GM04504 (cell line): ENCODE measurements around the gene LYAR.
A peak's percentile ranks its signal among the peaks of the same experiment; 100 is the strongest.
"Not testable (repeated sequence)": the region's sequence is repeated elsewhere in the genome, so short reads cannot be mapped to it uniquely, and the experiment has no call there.

Source experiments
- DNase-seq: peaks from one replicate; pipeline ENCODE4 v3.0.0-alpha.2; 2012; ENCODE audit warnings: low read depth

Gene LYAR

DNA sequence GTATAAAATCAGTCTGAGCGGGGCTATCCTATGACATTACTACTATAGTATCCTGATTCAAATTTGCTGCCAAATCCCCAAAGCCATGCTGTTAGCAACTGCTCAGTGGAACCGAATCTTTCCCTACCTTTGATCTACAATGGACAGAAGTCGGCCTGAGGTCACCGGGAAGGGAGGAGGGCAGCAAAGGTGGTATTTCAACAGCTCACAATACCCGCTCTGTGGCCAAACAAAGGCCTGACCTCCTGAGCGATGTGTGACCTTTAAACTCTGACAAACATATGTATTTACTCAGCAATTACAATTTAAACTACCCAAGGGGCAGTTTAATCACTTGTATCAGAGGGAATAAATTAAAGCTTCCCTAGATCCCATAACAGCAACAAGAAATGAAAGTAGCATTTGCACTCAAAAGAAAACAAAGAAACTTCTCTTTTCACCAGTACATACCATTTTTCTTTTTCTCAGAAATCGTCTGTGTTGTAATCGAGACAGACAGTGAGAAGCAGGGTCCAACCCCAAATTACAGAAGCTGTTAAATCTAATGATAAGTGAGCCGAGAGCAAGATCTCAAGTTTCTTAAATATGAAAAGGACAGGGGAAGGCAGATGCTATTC is 30.4 kb downstream of the LYAR start:
- DNase-seq, result no peak

DNA sequence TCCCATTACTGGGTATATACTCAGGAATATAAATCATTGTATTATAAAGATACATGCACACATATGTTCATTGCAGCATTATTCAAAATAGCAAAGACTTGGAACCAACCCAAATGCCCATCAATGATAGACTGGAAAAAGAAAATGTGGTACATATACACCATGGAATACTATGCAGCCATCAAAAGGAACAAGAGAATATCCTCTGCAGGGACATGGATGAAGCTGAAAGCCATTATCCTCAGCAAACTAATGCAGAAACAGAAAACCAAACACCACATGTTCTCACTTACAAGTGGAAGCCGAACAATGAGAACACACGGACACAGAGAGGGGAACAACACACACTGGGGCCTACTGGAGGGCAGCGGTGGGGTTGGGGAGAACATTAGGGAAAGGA is 32.2 kb downstream of the LYAR start:
- DNase-seq, result not testable (repeated sequence)

DNA sequence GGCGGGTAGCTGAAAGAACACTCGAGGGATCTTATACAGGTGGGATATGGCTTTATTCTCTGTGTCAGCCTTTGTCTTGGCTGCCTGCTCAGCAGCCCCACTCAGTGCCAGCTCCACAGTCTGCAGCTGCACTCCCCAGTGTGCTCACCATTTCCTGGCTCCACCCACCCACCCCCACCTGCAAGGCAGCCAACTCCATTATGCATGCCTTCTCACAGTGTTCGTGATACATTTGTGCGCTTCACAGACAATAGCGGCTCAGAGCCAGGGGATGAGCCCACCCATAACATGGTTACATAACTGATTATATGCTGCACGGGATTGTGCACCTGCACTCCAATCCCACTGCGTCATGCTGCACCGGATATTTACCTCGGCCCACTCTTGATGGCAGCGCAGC is 33.2 kb downstream of the LYAR start:
- DNase-seq, result no peak

DNA sequence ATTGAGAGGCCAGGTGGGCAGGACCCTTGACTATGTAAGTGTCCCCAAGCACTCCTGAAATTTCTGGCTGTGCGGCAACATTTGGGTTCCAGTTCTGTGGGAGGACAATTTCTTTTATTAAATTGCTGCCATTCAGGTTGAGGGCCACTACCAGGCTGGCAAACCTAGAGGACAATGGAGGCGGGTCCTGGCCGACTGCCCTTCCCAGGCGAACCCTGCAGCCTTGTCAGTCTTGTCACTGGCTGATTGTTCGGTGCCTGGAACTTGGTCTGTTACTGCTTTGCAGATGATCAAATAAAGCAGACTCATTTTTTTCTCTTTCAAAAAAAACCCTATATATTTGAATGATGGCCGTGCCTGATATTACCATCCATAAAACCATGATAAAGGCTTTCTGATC is 35.3 kb downstream of the LYAR start:
- no peak for DNase-seq

DNA sequence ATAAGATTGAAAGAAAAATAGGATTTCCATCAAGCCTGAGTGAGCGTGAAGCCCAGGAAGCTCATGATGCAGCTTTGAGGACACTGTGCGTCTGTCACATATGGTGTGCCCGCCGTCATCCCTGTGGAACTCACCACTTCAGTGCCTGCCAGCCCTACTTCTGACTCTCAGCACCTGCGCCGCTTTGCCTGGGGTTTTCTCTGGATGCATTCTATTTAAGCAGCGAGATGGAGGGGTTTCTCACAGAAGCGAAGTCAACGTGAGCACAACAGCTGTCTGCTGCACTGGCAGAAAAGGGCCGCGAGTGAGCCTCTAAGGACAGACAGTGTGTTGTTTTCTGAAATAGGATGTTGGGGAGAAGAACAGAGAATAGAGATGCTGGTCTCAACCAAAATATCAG is 35.8 kb downstream of the LYAR start:
- DNase-seq, result no peak

DNA sequence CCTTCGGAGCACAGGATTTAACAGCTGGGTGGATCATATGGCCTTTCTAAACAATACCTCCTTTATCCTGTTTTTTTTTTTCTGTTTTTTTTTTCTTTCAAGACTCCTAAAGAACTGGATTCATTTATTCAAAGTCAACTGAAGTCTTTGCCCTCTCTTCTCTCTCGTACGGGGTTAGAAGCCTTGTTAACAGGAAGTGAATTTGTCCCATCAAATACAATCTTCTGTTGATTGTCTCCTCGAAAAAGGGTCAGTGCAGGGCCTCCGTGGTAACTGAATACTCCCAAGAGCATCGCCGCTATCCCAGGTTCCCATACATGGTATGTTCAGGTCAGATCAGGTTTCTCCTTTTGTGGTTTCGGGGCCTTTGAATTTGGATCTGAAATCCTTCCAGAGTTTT is 40.1 kb downstream of the LYAR start:
- no peak for DNase-seq

DNA sequence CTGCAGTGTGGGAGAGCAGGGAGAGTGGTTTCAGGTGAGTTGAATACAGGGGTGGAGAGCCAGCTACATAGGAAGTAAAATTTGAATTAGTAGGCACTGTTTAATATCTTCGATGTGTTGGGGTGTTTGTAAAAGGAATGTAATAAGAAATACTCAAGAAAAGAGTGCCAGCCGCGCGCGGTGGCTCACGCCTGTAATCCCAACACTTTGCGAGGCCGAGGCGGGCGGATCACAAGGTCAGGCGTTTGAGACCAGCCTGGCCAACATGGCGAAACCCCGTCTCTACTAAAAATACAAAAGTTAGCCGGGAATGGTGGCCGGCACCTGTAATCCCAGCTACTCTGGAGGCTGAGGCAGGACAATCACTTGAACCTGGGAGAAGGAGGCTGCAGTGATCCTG is 40.6 kb downstream of the LYAR start:
- DNase-seq, result not testable (repeated sequence)

DNA sequence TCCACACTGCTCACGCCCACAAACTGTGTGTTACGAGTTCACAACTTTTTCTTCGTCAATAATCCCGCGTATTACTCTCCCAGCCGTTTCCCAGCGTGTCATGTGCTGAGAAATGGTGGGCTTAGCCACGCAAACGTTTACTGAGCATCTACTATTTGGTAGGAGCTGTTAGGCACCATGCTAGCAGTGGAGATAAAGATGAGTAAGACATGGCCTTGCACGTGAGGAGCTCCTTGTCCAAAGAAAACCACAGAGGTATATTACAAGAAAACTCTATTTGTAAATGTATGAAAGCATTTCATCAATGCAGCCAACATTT is 41.1 kb downstream of the LYAR start:
- peak; percentile 3 for DNase-seq

DNA sequence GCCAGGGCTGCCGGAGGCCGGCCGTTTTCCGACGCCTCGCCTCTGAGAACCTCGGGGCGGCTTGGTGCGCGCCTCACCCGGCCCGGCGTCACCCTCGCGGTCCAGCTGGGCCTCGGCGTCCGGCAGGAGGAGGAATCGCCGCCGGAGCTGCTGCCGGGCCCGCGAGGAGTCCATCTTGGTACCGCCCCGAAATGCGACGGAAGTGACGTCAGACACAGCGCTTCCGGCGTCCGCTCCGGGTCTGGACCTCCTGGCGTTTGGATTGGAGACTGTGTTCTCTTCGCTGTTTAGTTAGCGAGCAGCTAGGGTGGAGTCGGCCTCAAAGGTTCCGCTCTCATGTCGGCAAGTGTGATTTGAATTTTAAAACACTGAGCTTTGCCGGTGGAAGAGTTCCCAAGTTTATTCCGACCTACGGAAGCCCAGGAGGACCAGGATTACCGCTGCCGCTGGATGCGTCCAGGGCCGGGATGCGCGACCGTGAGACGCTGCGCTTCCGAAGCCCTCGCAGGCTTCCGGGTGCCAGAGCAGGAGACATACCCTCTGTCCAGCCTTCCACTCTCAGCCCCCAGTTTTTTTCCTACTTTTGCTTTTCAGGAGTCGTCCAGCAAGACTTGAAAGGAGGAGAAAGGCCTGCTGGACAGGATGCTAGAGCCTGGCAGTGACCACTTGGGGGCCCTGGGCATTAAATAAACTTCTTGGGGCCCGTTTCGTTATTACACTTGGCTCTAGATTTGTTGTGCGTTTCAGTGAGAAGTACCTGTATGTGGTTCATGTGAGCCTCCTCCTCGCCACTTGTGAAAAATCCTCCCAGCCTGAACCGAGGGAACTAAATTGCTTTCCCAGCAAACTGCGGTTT is 41.7 kb downstream of the LYAR start, which contains the start of gene TMEM128:
TSS of gene TMEM128 (minus strand) at position 195 of the 856 bp plus-strand sequence. CDS start at position 174, 21 bp downstream.
- DNase-seq, result peak; percentile 85

DNA sequence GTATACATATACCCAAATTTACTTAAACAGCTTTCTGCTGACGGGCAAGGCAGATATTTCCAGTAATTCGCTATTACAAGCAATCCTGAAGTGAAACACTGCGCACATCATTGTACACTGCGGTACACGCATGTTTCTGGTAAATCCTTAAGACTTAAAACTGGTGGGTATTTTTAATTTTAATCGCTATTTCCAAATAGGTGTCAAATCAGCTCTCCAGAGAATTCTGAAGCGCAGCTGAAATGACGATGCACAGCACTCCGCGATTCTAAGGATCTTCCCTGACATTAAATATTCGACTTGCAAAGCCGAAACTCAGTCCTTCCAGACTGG is 42.3 kb downstream of the LYAR start:
- no peak for DNase-seq

DNA sequence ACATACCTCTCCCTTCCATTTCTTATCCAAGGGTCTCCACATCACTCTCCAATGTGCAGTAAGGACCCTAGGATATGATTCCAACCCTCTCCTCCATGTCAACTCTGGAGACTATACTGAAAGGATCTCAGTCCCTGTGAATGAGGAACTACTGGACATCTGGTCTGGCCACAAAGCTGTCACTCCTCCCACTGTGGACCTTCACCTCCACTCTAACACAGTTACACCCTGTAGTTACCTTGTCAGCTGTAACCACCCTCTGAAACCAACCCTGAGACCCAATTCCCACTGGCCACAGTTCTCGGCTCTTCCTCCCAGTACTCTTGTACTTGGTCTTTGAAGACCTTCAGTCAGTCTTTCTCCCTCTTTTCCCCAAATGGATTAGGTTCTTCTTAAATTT is 44.8 kb downstream of the LYAR start:
- no peak for DNase-seq

DNA sequence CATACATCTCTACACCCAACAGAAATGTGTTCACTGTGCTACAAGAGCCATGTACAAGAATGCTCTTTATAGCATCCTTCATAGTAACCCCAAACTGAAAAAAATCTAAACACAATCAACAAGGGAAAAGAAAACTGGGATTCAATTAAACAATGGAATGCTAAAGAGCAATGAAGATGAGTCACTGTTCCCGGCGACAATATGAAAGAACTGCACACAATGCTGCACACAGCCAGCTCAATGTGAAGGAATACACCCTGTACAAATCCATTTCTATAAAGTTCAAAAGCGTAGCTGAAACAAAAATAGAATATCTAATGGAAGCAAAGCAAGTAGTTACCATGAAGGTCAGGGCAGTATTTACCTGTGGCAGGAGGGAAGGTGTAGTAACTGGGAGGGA is 50.4 kb downstream of the LYAR start:
- DNase-seq, result not testable (repeated sequence)

DNA sequence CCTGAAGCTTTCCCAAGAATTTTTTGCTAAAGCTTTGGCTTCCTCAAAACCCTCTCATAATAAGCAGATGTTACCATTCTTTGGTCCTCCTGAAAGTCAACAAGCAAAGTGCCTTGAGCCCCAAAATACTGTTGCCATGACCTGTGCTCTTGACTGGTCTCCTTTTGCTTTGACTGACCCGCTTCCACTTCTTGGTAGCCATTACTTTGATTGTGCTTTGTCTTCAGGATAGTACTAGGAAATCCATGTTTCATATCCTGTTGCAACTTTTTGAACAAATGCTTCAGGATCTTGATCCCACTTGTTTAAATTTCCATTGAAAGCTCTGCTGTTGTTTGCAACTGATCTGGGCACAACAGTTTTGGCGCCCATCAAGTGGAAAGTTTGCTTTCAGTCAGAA is 56.3 kb downstream of the LYAR start:
- DNase-seq, result no peak

DNA sequence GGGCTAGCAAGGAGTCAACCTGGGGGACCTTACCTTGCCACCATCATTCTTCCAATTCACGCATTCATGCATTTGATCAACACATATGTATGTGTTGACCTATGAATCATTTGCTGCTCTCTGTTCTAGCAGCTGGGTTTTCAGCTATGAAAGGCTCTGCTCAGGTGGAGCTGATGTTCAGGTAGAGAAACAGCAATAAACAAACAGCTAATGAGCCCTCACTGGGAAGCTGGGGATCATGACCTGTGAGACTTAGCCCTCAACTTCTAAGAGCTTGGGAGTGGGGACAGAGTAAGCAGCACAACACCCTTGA is 61.6 kb downstream of the LYAR start:
- DNase-seq, result no peak

DNA sequence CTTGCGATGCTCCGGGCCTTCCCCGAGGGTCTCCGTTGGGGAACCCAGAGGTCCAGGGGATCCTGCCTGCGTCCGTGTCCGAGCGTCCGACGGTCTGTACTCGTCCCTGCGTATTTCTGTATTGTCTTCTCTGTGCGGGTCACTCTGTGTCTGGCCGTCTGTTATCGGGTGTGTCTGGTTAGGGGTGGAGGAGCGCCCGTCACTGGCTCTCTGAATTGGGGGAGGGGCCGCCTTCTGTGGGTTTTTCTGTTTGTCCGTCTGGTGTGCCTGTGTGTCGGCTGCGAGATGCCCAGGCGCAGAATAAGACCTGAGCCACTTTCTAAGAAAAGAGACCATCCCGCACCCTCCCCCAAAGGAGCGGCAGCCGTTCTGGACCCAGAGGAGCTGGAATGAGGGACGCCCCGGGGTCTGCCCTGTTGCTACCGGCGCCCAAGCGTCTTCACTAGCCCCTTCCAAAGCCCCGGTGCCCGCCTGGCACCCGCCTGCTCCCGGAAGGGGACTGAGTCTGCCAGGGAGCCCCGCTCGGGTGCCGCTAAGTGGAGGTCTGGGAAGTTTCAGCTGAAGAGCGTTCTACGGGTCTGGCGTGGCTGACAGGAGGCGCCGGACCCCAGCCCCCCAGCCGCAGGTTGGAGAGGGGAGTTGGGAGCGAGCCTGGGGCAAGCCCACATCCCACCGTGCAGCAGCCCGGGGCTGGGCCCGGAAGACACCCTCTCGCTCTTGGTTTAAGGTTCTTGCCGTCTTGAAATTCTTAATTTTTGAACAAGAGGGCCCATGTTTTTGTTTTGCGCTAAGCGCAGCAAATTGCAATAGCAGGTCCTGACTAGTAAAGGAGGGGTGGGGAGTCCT is 62.2 kb downstream of the LYAR start:
- DNase-seq, result no peak

DNA sequence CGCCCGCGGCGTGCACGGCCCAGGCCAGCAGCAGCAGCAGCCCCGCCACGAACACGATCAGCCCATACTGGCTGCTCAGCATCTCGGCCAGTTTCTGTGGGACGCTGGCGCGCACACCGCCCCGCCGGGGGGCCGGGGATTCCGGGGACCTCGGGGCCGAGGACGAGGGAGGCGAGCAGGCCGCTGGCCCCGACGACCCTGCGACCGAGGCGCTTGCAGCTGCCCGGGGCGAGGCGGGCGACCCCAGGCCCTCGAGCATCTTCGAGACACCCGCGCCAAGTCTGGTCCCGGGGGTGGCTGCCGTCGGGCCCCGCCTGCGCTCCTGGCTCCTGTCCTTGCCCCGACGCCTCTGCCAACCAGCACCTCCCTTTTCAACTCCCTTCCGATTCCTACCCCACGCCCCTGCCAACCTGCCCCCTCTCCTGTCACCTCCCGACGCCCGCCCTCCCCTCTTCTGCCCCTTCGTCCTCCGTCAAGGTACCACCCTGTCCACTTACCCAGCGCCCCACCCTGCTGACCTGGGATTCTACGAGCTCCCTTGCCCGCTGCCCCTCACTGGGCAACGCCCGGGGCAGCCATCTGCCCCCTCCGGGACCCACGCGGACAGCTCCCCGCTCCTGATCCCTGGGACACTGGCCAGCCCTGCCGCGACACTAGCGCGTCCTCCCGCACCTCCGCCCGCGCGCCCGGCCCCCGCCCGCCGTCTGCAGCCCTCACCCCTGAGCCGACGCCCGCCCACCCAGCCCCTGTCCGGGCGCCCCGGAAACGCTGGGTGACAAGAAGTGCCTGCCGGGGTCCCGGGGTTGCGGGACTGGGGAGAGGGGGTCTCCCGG is 63.1 kb downstream of the LYAR start, which contains the start of gene OTOP1:
TSS of gene OTOP1 (minus strand) at position 324 of the 833 bp plus-strand sequence. CDS start at position 259, 65 bp downstream.
- no peak for DNase-seq

DNA sequence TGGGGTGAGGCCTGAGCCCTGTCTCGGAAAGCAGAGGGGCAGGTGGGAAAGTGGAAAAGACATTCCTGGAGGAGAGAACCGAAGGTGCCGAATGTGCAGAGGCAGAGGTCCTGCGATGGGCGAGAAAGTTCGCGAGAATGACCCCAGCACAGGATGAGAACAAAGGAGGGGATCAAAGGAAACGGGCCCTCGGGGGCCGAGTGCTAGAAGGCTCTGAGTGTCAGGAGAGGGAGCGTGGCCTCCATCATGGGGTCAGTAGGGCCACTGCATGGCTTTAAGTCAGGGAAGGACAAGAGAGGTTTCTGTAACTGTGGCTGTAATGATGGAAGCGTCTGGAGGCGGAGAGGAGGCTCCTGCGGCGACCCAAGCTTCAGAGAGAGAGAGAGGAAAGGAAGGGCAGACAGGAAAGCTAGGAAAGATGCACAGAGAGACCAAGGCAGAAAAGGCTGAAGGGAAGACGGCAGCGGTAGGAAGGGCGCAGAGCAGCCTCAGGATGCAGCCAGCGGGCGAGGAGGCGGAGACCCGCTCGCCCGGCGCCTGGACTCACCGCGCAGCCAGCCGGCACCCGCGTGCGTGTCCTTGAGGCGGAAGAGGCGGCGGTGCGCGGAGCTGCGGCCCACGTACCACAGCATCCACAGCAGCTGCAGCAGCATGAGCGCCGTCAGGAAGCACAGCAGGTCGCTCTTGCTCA is 63.9 kb downstream of the LYAR start:
- DNase-seq, result no peak
